ENCODE results near the gene OPCML. TPM values are rescaled to one million over a fixed set of nuclear protein-coding genes. Genes with fewer than 3 reads are reported as not detected.

OPCML gene
- total RNA-seq, 1 experiment from 2014 or later, result not detected

DNA sequence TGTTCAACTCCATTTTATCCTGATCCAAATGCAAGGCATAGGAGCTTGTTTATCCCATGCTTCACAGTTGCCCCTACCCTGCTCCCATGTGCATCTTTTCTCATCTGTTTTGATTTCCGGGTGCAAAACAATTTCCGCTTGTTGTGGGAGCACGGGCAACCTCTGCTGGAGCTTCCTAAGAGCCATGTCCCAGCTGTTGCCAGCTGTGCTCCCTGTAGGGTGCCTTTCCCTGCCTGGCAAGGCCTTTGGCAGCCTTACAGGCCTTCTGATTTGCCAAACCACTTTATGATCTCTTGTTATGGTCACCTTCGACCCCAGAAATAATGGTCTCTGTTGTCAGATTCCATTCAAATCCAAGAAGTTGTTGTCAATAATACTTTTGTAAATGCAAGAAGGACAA is 1038.5 kb downstream of the OPCML start:
- no peak for DNase-seq (ENCODE audit: low read depth)

DNA sequence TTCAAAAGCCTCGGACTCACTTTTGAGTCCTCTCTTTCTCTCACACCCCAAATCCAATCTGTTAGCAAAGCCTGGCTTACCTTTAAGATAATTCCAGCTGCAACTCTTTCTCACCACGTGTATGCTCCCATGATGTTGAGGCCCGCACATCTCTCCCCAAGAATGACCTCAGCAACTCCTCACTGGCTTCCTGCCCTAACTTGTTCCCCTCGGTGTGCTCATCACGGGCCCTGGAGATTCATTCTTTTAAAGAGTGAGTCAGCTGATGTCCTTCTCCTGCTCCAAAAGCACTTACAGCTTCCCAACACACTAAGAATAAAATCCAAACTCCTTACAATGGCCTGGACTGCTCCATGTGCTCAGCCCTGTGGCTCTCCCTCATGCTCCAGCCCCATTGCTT is 1041.3 kb downstream of the OPCML start:
- peak; percentile 19 for DNase-seq (ENCODE audit: low read depth)

DNA sequence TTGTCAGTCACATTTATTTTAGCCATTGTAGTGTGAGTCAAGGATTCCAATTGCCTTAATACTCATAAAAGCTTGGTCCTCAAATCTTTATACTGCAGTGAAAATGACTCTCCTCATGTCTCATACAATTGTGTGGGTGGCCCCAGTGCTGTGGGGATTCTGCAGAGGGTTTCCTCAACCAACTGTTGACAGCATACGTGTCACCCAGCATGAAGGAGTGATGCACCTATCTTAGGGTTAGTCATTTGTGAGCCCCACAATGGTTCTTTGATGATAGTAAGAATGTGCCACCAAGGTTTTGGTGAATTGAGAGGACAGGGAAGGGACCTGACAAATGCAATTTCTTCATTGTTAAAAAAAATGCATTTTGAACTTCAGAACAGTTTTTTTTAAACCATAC is 1046.2 kb downstream of the OPCML start:
- no peak for DNase-seq (ENCODE audit: low read depth)

DNA sequence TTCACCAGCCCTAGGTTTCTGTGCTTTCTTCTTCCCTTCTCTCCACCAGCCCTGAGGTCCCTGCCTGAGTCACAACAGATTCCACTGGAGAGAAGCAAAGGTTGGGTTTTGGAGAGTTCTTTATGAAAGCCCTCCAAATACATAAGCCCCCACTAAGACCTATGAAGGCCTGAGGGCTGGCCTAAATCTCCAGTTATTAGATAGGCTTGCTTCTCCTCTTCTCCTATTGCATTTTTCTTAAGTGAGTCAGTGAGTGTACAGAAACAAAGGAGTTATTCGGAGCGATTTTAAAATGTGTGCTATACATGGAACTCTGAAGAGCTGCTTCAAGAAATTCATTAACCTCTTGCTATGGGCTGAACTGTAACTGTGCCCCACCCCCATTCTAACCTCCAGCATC is 1057.3 kb downstream of the OPCML start:
- no peak for DNase-seq (ENCODE audit: low read depth)

DNA sequence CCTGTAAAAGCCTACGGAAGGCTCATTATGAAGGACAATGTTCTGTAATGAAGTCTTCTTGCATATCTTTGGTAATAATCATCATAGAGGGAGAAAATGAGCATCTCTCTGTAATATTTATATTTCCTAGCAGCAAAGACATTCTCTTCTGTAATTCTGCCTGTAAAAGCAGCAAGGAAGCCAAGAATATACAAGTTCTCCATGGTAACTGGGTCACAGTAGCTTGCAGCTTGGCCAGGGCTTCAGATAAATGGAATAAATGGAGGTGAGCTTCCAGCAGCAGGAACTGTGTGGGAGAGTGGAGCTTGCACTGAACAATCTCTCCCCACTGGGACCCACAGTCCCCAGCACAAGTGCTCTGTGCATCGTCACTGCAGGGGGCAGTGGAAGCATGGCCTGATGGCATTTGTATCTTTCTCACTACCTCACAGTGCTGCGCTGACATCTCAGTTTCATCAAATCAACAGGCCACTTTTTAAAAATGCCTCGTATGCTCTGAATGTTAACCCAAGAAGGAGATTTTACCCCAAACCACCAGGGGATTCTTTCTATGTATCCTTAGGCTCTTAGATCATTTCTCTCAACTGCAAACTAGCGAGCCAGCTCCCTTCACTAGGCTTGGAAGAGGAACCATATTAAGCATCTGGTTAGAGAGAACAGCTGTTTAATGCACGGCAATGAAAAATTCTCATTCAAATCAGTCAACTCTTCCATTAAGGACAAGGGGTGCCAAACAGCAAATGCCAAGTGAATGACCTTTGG is 1059.7 kb downstream of the OPCML start:
- no peak for DNase-seq (ENCODE audit: low read depth)

DNA sequence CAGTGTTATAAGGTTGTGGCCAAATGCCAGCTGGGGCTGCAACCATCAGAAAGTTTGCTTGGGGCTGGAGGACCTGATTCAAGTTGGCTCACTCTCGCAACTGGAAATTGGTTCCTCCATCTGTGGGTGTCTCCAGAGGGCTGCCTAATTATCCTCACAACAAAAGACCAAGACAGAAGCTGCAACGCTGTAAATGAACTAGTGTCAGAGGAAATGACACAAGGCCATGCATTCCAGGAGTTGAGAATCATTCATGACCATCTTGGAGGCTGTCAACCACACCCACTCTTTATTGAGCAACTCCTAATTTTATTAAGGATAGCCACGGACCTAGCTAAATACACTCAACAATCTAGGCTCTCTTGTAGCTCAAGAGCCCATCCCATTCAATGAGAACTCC is 1060.8 kb downstream of the OPCML start:
- peak; percentile 25 for DNase-seq (ENCODE audit: low read depth)

DNA sequence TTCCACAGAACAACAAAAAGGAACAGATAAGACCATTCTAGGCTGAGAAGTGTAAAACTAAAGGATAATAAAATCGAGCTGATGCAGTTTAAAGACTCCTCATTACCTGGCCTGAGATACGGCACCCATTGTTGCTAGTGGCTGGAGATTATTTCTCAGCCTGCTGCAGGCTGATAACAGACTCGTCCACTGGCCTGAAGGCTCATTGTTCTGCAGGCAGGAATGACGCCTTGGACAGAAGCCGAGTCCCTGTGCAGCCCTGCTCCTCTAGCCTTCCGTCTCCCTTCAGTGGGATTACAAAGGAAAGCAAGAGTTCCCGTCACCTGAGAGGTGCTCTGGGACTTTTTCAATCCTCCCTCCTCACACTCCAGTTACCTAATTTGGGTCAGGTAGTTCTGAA is 1065.3 kb downstream of the OPCML start:
- no peak for DNase-seq (ENCODE audit: low read depth)

DNA sequence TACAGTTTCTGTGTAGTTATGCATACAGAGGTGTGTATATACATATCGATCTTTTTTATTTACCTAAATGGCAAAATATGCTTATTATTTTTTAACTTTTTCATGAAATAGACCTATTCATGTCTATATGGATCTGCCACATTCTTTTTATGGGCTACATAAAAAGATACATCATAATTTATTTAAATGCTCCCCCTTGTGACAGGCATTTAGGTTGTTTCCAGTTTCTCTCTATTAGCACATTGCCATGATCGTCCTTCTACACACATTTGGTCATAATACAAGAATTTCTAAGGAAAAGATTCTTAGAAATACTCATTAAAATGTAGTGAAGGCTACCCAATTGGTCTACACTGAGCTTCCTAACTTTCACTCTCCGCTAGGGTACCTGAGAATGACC is 1067.4 kb downstream of the OPCML start:
- DNase-seq (ENCODE audit: low read depth), result no peak

DNA sequence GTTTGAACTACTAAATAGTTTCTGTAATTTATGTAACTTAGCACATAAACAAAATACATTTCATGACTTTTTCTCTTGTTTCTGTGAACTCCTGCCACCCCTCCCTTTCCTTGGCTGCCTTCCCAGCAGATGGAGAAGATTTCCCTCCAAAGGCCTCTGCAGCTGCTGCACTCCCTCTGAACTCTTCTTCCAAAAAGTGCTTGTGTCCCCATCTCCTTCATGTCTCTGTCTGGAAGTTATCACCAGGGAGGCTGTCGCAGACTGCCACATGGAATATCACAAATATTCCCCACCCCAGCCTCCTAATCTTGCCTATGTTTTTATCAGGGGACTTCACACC is 1068.3 kb downstream of the OPCML start:
- DNase-seq (ENCODE audit: low read depth), result no peak

DNA sequence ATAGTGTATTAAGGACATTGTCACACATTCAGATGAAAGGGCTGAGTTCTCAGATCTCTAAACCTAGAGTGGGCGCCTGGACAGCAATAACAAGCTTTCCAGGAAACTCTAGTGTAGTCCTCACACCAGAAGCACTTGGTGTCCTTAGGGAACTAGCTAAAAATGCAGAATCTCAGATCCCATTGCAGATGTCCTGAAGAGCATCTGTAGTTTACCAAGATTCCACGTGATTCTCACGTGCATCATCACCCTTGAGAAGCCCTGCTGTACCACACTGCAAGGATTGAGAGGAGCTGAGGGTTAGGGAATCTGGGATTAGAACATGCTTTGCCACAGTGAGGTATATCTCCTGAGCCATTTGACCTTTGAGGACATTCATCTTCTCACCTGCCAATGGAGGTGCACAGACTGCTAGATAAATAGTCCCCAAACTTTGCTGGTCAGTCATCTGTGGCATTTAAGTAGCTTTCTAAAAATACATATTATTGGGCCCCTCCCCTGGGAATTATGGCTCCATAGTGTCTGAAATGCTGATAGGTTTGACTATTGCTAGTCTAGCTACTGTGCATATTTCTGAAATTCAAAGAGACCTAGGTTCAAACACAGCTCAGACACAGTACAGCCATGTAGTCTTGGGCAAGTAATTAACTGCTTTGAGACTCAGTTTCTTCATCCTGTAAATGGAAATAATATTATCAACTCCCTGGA is 1068.9 kb downstream of the OPCML start:
- no peak for DNase-seq (ENCODE audit: low read depth)

DNA sequence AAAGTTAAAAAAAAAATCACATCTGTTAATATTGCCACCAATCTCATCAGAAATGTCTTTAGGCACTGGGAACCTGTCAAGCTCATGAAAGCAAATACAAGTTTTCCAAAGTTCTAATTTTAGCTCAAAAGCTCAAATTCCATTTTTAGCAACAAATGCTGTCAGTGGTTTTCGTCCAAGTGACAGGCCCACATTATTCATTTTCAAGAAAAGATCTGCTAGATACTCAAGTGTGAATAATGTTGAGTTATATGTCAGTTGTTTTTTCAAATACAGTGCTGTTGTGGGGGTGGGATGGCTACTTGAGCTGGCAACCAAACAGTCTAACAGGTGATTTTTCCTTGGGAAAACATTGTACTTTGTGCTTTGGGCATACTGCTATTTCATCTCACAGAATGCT is 1072.6 kb downstream of the OPCML start:
- no peak for DNase-seq (ENCODE audit: low read depth)

DNA sequence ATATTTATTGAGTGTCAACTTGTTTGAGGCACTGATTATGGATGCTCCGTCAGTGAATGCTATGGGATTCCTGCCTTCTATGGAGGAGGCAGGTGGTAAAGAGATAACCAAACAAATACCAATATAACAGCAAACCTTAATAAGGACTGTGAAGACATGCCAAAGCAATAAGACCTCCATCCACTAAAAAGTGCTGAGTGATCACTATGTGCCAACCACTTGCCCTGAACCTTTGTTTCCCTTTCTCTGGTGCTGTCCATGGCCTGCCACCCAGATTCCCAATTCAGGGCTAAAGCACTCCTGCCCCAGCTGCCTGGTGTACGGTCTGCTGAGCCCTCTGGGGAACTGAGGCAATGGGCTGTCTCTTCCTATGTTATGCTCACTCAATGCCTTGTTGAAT is 1074.9 kb downstream of the OPCML start:
- DNase-seq (ENCODE audit: low read depth), result no peak

DNA sequence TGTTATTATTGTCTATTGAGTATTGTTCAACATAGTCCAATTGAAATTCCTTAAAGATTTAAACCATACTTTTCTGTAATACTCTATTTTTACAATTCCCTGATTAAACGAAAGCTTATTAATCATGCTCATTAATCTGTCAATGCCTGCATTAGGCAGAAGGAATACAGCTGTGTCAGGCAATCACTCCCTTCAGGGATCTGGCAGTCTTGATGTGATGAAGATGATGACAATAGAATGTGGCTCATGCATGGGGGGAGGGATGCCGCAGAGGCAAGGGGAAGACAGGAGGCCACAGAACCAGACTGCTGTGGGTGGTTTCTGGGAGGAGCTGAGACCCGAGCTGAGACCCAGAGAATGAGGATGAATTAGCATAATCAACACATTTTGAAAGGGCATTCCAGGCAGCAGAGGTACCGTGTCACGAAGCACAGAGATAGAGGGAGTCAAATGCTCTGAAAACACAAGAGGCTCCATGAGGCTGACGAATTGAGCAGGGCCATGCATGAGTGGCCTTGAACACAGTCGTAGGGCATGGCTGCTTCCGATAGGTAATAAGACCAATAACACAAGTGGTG is 1075.5 kb downstream of the OPCML start:
- DNase-seq (ENCODE audit: low read depth), result no peak

DNA sequence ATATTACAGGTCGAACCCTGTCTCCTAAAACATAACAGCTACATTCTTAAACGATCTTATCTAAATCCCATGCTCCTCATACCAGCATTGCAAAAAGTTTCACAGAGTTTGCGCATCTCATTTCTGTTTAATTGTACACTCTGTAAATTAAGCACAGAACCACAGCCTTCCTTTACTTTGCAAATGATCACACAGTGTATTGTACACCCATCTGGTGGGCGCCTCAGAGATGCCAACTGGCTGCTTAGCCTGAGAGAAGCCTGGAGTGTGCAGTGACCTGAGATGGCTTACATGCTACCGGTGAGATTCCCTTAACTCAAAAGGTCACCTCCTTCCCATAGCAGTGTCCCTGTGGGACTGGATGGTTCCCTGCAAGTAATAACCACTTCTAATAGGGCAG is 1077.3 kb downstream of the OPCML start:
- no peak for DNase-seq (ENCODE audit: low read depth)

DNA sequence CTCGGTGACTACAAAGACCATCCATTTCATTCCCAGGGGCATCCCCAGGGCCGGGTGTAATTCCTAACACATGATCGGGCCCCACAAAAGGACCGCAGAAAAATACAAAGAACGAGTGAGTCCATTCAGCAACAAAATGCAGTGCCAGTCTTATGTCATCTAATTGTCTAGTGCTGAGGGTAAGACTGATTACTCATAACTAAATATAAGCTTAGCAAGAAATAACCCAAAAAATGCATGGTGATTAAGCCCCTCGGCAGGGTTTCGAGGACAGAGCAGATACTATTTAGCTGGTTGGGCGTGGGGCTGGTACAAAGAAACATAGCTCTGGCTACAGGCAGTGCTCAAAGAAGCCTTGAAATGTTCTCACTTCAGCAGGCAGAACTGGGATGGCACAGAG is 1078.9 kb downstream of the OPCML start:
- DNase-seq (ENCODE audit: low read depth), result peak; percentile 47

DNA sequence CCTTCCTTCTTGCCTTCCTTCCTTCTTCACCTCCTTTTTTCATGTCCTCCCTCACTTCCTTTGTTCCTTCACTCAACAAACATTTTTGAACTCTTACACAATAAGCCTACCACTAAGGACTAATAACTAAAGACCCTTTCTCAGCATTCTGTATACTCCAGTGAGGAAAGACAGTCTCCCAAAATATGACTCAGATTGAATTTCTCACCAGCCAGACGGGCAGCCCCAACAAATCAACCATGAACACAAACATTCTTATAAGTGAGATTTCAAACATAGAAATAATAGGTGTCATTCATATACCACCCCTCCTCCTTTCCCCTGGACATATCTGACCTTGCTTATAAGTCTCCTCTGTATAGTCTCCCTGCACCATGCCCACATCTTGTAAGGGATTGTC is 1079.7 kb downstream of the OPCML start:
- peak; percentile 15 for DNase-seq (ENCODE audit: low read depth)

DNA sequence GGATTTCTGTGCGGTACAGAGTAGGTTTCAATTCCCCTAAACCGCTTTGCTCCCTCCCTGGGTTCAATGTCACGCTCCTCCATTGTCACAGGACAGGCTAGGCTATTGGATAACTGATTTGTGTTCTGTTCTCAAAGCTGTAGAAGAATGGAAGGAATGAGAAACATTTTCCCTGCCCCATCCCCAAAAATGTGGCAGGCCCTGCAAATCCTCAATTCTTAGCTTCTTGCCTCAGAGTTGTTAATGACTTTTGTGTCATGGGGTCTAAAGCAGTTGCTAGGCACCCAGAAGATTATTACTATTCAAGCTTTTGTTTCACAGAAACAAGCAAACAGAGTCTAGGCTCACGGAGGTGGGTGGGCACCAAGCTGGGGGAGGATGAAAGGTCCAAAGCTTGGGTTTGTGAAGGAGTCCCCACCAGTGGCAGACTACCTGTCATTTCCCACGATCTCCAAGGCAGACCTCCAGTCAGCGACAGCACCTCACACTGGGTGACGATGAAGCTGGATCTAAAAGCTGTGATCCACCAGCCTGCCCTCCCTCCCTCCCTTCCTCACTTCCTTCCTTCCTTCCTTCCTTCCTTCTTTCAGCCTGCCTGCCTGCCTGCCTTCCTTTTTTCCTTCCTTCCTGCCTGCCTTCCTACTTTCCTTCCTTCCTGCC is 1080.2 kb downstream of the OPCML start:
- no peak for DNase-seq (ENCODE audit: low read depth)

DNA sequence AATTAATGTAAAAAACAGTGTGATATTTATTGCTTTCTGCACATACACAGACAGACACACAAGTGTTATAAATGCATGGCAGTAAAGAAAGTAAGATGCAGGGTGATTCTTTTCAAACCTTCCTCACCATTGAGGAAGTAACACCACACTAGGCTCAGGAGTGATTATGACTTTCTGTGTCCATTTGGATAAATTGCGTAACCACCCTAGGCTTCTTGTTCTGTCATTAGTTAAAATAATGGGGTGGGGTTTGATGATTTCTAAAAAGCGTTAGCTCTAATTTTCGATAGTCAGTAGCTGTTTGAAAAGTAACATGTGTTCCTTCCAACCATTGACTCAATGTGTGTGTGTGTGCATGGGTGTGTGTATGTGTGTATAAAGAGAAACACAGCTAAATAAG is 1081.7 kb downstream of the OPCML start:
- no peak for DNase-seq (ENCODE audit: low read depth)

DNA sequence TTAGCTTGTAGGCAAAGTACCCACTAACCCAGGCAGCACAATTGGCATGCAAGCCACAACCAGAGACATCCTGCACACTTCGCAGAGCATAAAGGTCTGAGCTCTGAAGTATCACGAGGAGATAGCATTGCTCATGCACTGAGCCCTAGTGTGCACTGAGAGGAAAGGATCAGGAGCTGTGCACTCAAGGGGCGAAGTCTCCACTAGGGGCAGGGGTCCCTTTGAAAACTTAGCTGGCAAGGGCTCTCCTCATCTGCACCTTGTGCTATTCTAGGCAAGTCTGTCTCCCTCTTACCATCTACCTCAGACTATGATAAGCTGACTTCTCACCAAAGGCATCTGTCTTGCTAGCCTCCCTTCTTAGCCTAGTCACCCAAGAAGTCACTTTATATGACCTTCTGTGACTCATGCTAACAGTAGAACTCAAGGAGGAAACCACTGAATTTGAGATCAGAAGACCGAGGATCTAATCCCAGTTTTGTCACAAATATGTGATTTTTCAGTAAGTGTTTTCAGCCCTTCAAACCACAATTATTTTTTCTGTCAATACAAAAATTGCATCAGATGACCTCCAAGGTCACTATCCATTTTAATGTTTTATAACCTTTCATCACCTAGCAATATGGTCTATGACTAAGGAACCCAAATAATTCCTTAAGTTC is 1083.8 kb downstream of the OPCML start:
- DNase-seq (ENCODE audit: low read depth), result peak; percentile 18

DNA sequence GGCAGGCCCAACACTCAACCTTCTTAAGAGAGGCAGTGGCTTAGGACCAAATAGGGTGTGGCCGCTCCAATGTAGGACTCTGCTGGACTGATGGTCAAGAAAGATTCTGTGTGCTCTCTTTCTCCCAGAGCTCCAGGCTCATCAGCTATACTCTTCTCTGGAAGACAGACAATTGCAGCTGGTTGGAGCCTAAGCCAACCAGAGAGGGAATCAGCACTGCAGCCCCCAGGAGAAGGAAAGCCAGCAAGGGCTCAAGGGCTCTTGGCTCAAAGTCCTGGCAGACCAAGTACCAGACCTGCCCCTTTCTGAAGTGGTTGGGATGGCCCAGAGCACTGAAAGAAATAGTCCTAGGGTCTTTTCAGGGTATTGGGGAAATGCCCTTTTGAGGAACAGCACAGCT is 1084.5 kb downstream of the OPCML start:
- DNase-seq (ENCODE audit: low read depth), result no peak

DNA sequence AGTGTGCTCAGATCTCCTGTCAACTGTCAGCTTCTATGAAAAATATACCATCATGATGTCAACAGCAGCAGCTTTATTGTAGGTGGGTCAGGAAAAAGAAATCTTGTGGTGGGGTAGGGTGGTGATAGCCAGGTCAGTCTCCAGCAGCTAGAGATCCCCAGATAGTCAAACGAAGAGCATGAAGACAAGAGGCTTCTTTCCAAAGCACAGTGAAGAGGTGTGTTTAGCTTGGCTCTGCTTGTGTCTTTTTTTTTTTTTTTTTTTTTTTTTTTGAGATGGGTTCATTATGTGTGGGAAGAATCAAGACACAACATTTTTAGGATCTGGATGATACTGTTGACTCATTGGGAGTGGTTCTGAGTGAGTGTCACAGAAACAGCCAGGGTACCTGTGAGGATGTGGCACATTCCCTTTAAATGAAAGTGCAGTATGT is 1086.4 kb downstream of the OPCML start:
- DNase-seq (ENCODE audit: low read depth), result no peak

DNA sequence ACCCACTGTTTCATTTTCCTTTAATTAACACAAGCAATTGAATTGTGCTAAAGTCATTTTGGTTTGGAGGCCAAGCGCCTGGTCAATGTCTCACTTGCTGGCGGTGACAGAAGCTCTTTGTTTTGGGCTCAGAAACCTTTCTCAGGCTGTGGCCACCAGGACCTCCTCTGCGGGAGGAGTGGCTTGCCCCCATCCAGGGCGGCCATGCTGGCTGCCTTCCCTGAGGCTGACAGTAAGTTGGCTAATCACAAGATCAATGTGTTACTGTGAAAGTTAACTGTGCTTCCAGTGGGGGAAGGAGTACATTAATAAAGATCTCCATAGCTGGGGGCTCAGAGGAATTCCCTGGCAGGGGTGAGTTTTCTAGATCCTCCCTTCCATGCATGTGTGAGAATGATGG is 1087.4 kb downstream of the OPCML start:
- DNase-seq (ENCODE audit: low read depth), result no peak

All from Daoy (cell line).